Smooth muscle cell (in vitro differentiated cells): ENCODE data around the gene BLOC1S4. TPM values are rescaled to one million over a fixed set of nuclear protein-coding genes. Genes with fewer than 3 reads are reported as not detected.

Experiments
- DNase-seq: peaks from one replicate; lab custom pipeline; 2025; ENCODE audit not compliant: unreplicated experiment; lab: John Stamatoyannopoulos, UW
- H2AFZ ChIP-seq: fragments of 200-600 bp; sonication (generic); 2 replicates; pipeline ENCODE4 v1.6.0; 2016; ENCODE audit warnings: antibody characterized with exemption, low read depth, mild to moderate bottlenecking
- H3F3A ChIP-seq: fragments of 200-600 bp; sonication (generic); 2 replicates; pipeline ENCODE4 v1.6.0; 2017; ENCODE audit warnings: antibody characterized with exemption, low read depth
- H3K27ac ChIP-seq: fragments of 200-600 bp; sonication (generic); 2 replicates; pipeline ENCODE4 v1.5.1; 2016; ENCODE audit warnings: low read depth, mild to moderate bottlenecking
- H3K27me3 ChIP-seq: fragments of 200-600 bp; sonication (generic); 2 replicates; pipeline ENCODE4 v1.6.1; 2016; ENCODE audit warnings: low read depth, mild to moderate bottlenecking
- H3K36me3 ChIP-seq: fragments of 200-600 bp; sonication (generic); 2 replicates; pipeline ENCODE4 v1.5.1; 2016; ENCODE audit warnings: low read depth
- H3K4me1 ChIP-seq: fragments of 200-600 bp; sonication (generic); 2 replicates; pipeline ENCODE4 v1.5.1; 2016; ENCODE audit warnings: low read depth
- H3K4me2 ChIP-seq: fragments of 200-600 bp; sonication (generic); 2 replicates; pipeline ENCODE4 v1.6.0; 2016; ENCODE audit warnings: mild to moderate bottlenecking
- H3K4me3 ChIP-seq: fragments of 200-600 bp; sonication (generic); 2 replicates; pipeline ENCODE4 v1.5.1; 2016; ENCODE audit warnings: mild to moderate bottlenecking
- H3K79me2 ChIP-seq: fragments of 200-600 bp; sonication (generic); 2 replicates; pipeline ENCODE4 v1.6.0; 2016; ENCODE audit warnings: low read depth, mild to moderate bottlenecking
- H3K9ac ChIP-seq: fragments of 200-600 bp; sonication (generic); 2 replicates; pipeline ENCODE4 v1.6.0; 2016; ENCODE audit warnings: low read depth
- H3K9me3 ChIP-seq: fragments of 200-600 bp; sonication (generic); replicated peaks from 2 replicates; pipeline ENCODE4 v1.5.1; 2016; ENCODE audit warnings: low read depth
- H4K20me1 ChIP-seq: fragments of 200-600 bp; sonication (generic); 2 replicates; pipeline ENCODE4 v1.6.0; 2016; ENCODE audit warnings: low read depth
- CTCF ChIP-seq: fragments of 200-600 bp; sonication (generic); IDR thresholded peaks from 2 replicates; pipeline ENCODE4 v1.5.1; 2017; ENCODE audit warnings: borderline replicate concordance, mild to moderate bottlenecking, antibody characterized with exemption; ENCODE audit not compliant: insufficient read depth, poor library complexity, severe bottlenecking
- WGBS: methylation state at CpG from one replicate; pipeline ENCODE4 v1.1.7; 2016; ENCODE audit warnings: low lambda C conversion rate; 5-methylcytosine and 5-hydroxymethylcytosine counted together
- polyA plus RNA-seq: library from polyadenylated mRNA; unstranded; fragments of >200 nt; fragmentation: Nextera tagmentation; extraction: Ambion mirVana; gene quantifications from 2 replicates; pipeline ENCODE4 v1.2.1, GENCODE V29; 2016
- total RNA-seq: library from RNA; depleted of rRNA; stranded (reverse); fragments of >200 nt; gene quantifications from 2 replicates; pipeline ENCODE4 v1.2.3, GENCODE V29; 2014

Gene BLOC1S4
- total and polyA plus RNA-seq, 2 experiments from 2014 or later = 21.8 to 41.8 TPM

DNA sequence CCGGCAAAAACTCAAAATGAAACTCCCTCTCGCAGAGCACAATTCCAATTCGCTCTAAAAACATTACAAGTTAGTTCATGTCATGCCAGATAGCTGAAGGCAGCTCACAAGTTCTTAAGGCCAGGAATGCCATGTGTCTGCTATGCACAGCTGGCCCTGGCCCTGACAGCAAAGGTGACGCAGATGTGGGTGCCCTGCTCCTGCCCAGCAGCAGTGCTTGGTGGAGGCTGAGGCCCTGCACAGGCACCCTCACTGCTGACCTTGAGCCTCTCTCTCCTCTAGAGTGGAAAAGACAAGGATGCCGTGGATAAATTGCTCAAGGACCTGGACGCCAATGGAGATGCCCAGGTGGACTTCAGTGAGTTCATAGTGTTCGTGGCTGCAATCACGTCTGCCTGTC lies 19.4 kb upstream of the BLOC1S4 start:
- Histone ChIP-seq H3K9ac (no peak overlapping the region), H3K36me3 (no peaks in the 10 kb centered on the region), H4K20me1 (no peaks in the 10 kb centered on the region), H3K27me3 (no peaks in the 10 kb centered on the region), H3K4me1 (no peaks in the 10 kb centered on the region), H3K27ac (no peak overlapping the region), H3K9me3 (no peaks in the 10 kb centered on the region), H3F3A (peaks cover 6% of the 10 kb centered on the region), H2AFZ (no peak overlapping the region), H3K4me3 (no peak overlapping the region), H3K79me2 (no peaks in the 10 kb centered on the region), H3K4me2 (no peak overlapping the region)
- 94% methylated on average over 8 of the region's 8 CpGs for WGBS
- TF ChIP-seq CTCF = no peak
- DNase-seq = no peak

DNA sequence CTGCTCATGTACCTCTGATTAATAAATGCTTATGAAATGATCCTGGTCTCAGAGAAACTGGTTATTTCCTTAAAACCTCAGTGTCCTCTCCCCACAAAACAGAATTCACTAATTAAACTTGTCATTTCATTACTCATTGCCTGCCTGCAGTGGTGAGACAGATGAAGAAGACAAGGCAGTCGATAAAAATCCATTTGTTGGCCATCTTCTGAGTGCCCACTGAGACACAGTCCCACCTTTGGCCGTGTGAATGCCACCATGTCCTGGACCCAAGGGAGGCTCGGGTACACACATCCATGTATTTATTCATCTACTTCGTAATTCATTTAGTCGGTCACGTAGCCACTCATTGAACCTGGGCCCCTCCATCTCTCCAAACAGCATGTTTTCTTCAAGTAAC lies 18.8 kb upstream of the BLOC1S4 start:
- Histone ChIP-seq H3K4me2 (no peak overlapping the region), H3K9ac (no peak overlapping the region), H3F3A (peaks cover 6% of the 10 kb centered on the region), H3K27me3 (no peaks in the 10 kb centered on the region), H3K27ac (no peak overlapping the region), H4K20me1 (no peaks in the 10 kb centered on the region), H3K36me3 (no peaks in the 10 kb centered on the region), H3K9me3 (no peaks in the 10 kb centered on the region), H3K79me2 (no peaks in the 10 kb centered on the region), H3K4me3 (no peak overlapping the region), H3K4me1 (no peaks in the 10 kb centered on the region), H2AFZ (no peak overlapping the region)
- no peak for TF ChIP-seq CTCF
- 98% methylated on average over 6 of the region's 6 CpGs for WGBS
- no peak for DNase-seq

- no peak overlapping the region for H3K9ac ChIP-seq
- no peak overlapping the region for H2AFZ ChIP-seq
- WGBS = 93% methylated on average over 5 of the region's 5 CpGs
- H3K36me3 ChIP-seq = no peaks in the 10 kb centered on the region
- no peak overlapping the region for H3K4me3 ChIP-seq
- H3K4me2 ChIP-seq = no peak overlapping the region
- peaks cover 9% of the 10 kb centered on the region for H3K79me2 ChIP-seq
- TF ChIP-seq CTCF = no peak
- peaks cover 5% of the 10 kb centered on the region for H4K20me1 ChIP-seq
- no peak overlapping the region for H3K27ac ChIP-seq
- no peak for DNase-seq
- no peaks in the 10 kb centered on the region for H3F3A ChIP-seq
- no peaks in the 10 kb centered on the region for H3K27me3 ChIP-seq
- no peaks in the 10 kb centered on the region for H3K4me1 ChIP-seq
- H3K9me3 ChIP-seq = no peaks in the 10 kb centered on the region
Observed at GRCh38 chr4:6699388-6699787, 16.6 kb upstream of the BLOC1S4 start.

- H3K36me3 ChIP-seq = no peaks in the 10 kb centered on the region
- H3K9me3 ChIP-seq = no peaks in the 10 kb centered on the region
- no peak overlapping the region for H3K4me2 ChIP-seq
- no peak overlapping the region for H2AFZ ChIP-seq
- 100% methylated on average over 1 of the region's 1 CpG for WGBS
- no peak for DNase-seq
- H3K9ac ChIP-seq = no peak overlapping the region
- no peaks in the 10 kb centered on the region for H3K4me1 ChIP-seq
- no peak overlapping the region for H3K4me3 ChIP-seq
- no peaks in the 10 kb centered on the region for H3K27me3 ChIP-seq
- peaks cover 7% of the 10 kb centered on the region for H4K20me1 ChIP-seq
- H3F3A ChIP-seq = no peaks in the 10 kb centered on the region
- TF ChIP-seq CTCF = no peak
- H3K79me2 ChIP-seq = peaks cover 15% of the 10 kb centered on the region
- H3K27ac ChIP-seq = no peak overlapping the region
Observed at GRCh38 chr4:6699903-6700302, 16.1 kb upstream of the BLOC1S4 start.
